NCI-H82 treated with DMSO at 0.1 percent for 48 hours (cell line): Measurements from ENCODE around the gene ZNF536.
"Not testable (repeated sequence)": the region's sequence is repeated elsewhere in the genome, so short reads cannot be mapped to it uniquely, and the experiment has no call there.

Experiments
- DNase-seq: peaks from one replicate; lab custom pipeline; 2025; ENCODE audit not compliant: unreplicated experiment; lab: John Stamatoyannopoulos, UW

ZNF536 gene

DNA sequence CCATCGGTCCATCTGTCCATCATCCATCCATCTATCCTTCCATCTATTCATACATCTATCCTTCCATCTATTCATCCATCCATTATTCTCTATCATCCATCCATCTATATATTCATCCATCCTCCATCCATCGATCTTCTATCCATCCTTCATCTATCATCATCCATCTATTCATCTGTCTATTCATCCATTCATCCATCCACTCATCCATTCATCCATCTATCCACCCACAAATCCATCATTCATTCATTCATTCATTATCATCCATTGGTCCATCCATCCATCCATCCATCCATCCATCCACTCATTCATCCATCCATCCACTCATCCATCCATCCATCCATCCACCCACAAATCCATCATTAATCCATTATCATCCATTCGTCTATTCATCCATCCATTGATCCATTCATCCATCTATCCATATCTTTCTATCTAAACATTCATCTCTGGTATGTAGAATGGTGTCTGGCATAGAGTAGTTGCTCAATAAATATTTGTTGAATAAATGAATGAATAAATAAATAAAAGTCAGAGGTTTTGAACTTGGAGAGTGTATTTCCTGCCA is 36.6 kb downstream of the ZNF536 start:
- no peak for DNase-seq

DNA sequence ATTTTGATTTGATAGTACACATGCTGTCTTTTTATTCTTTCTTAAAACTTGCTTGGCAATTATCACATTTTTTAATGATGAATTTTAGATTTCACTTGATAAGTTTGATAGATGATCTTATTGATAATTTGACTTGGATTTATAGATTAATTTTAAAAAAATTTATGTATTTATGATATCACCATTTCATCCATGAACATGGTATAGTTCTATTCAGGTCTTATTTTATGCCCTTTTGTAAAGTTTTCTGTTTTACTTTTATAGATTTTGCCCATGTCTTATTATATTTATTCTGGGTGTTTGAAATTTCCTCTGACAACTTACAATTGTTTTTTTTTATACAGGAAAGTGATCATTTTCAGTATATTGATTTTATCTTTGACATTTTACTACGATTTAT is 39.5 kb downstream of the ZNF536 start:
- DNase-seq = no peak

DNA sequence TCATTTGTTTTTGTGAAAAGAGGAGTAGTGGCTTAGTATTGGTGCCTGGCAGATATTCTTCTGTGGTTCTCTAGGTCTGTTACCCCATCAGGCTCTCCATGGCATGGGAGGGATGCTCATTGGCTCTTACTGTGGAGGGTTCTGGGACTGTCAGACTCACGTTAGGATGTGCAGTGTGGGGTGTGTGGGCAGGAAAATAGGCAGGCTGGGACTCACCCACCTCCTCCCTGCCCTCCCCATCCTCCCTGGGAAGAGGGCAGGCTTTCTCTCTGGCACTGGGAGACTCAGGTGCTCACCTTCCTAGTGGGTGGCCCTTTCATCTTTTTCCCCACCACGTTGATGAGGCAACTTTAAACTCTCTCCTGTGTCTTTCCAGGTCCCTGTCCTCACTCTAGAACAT is 44.2 kb downstream of the ZNF536 start:
- no peak for DNase-seq

DNA sequence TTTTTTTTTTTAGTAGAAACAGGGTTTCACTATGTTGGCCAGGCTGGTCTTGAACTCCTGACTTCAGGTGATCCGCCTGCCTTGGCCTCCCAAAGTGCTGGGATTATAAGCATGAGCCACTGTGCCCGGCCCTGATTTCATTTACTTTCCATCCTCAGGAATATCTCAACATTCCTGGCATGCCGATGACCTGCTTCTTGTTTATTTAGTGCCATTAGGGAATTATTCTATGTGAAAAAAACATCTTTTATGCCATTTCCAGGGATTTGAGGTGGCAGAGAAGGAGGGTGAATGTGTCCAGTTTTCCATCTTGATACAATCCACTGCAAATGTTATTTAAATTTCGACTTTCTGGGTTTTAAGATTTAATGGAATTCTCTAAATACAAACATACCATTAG is 45.0 kb downstream of the ZNF536 start:
- not testable (repeated sequence) for DNase-seq

DNA sequence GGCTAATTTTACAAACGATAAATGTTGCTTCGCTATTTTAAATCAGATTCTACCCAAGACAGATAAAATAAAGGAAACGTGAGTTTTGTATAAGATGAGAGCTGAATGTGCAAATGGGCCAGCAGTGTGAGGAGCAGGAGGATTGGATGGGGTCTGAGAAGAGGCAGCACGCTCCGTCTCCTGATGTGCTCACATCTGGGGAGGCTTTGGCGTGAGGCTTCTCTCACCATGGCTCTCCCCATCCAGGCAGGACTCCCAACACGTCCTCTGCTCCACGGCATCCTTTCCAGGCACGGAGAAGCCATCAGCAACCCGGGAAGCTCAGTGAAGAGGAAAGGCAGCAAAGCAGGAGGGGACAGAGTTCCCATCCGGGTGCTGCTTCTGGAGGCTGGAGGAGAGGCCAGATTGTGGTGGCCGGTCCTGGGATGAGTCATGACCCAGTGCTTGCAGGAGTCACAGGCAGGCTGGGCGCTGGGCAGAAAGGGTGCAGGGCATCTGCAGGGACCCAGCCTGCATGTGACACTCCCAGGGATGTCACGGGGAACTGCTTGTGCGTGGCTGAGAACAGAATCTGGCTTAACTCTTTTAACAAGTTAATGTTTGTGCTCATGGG is 47.5 kb downstream of the ZNF536 start:
- no peak for DNase-seq

DNA sequence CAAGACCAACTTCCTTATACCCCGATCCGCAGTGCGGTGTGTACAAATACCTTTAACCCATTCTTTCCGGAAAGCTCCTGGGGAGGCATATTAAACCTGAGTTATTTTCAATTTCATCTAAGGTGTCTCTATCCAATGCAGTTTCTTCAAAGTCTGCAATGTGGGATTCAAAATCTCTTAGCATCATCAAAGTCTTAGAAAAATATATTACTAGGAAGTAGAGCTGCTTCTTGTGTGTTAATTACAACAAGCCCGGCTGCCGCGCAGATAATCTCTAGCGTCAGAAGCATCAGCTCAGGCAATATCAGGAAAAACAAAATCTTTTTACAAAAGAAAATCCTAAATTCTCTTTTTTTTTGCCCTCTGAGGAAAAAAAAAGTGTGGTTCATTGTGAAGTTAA is 48.1 kb downstream of the ZNF536 start:
- no peak for DNase-seq

DNA sequence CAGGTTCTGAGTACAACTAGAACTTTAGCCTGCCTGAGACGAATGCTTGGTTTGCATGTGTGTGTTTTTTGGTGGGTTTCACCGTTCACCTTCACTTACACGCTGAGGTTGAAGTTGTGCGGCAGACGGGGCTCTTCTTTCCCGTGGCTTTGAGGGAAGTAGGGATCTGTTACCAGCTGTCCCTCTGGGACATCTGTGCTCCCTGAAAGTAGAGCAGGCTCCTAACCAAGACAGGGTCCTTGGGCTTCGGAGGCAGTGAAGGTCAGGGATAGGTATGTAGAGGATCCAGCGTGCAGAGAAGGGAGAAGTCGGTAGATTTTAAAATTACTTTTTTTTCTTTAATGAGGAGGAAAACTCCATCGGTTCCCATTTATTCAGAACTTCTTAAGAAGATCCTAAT is 48.7 kb downstream of the ZNF536 start:
- no peak for DNase-seq

DNA sequence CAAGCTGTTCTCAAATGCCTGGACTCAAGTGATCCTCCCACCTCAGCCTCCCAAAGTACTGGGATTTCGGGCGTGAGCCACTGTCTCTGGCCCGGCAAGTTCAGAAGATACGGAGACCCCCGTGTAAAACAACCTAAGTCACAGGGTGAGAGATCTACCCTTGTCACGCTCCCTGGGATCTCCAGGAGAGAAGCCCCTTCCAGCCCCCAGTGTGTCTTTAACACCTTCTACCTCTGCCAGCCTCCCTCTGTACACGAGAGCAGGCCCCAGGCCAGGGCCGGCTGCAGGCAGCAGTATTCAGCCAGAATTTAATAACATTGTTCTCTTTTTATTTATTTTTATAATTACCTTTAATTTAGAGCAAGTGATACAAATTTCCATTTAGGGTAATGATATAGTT is 49.4 kb downstream of the ZNF536 start:
- no peak for DNase-seq

DNA sequence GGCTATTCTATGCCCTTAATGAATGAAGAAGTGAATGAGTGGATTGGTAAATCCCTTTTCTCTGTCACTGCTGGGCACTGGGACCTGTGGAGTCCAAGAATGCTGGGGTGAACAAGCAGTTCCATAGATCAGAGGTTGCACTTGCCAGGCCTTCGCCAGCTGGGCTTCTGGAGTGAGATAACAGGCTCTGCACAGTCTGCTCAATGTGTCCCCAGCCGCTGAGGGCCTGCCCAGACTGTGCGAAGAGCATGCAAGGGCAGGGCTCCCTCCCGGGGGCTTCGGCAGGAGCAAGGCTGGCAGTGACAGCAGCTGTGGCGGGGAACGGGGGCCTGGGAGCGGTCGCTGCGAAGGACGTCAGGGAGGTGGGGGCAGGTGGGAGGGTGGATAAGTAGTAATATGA is 51.3 kb downstream of the ZNF536 start:
- no peak for DNase-seq

DNA sequence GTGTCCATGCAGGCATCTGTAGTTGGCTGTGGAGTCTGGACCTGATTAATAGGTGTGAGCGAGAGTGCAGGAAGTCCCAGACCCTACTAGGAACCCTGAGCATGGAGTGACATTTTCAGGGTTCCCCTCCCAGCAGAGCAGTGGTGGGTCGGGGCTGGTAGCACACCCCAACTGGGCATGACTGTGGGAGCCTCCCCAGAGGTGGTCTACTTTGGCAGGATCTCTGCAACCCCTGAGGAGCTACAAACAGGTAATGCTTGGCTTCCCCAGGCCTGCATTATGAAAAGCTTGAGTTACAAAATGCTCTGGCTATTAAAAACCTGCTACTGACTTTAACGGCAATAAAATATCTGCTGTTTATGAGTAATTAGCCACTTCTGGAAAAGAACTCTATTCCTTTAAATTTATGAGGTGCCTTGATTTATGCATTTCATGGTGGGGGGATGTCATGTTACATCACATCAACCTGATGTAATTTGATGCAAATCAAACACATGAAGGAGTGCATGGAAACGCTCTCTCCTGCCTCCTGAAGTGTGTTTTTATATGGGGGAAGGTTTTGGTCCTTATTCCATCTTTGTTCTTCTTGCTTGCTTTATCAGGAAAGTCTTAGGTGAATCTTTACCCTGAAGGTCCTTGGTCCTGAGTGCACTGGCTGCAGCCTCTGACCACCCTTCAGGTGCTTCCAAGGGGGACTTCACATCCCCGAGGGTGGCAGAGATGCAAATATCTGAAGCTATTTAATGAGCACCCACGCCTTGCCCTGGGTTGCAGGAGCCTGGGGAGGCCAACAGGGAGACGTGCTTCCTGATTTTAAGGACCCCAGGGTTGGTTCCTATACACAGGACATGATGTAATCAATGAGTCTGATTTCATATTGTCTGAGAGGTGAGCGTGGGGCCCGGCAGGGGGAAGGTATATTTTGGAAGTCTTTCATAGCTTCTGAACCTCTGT is 54.0 kb downstream of the ZNF536 start:
- DNase-seq = no peak

DNA sequence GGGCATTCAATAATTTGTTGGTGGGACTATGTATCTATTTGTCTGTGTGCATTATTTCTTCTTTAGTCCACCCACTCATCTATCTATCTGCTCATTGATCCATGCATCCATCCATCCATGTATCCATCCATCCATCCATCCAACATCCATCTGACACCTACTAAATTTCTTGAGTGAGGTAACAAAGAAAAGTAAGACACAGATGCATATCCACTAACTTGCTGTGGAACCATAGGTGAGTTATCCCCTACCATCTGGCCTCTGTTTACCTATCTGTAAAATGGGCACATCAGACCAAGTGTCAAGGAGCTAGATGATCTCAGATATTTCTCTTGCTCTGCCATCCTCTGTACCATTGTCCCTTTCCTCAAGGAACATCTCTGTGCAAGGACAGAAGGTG is 54.7 kb downstream of the ZNF536 start:
- no peak for DNase-seq

DNA sequence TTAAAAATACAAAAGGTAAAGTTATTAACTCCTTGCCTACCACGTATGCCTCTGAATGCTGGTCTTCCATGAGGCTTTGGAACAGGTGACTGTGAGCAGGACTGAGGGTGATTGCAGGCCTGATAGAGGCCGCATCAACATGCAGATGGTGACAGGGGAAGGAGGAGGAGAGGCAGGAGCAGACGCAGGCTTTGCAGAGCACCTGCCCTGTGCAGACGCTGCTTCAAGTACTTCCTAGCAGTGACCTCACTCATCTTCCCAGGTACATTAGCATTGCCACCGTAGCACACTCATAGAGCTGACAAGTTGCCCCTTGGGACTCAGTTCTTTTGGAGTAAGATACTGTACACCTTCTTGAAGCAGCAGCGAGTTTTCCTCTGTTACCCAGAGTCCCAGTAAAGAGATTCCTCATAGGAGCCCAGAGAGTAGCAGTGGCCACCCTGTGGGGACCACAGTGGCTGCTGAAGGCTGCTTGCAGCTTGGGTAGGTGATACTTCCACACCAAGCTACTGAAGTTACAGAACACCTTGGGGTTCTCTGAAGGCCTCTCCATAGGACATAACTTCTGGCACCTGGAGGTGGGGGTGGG is 56.0 kb downstream of the ZNF536 start:
- DNase-seq = no peak

DNA sequence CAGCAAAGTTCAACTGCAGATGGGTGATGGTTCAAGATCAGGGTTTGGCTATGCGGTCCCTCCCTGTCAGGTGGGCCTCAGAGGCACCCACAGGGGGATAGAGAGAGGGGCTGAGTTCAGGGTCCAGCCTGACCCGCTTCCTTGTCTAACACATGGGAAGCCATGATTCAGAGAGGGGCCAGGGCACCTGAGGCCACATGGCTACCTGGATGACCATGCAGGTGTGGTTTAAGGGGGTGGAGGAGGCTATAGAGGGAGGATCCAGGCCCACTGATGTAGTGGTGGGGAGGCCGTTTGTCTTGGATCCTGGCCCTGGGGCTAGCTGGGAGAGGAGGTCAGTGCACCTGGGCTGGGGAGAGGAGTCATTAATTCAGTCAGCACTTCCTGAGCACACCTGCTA is 56.7 kb downstream of the ZNF536 start:
- DNase-seq = no peak

DNA sequence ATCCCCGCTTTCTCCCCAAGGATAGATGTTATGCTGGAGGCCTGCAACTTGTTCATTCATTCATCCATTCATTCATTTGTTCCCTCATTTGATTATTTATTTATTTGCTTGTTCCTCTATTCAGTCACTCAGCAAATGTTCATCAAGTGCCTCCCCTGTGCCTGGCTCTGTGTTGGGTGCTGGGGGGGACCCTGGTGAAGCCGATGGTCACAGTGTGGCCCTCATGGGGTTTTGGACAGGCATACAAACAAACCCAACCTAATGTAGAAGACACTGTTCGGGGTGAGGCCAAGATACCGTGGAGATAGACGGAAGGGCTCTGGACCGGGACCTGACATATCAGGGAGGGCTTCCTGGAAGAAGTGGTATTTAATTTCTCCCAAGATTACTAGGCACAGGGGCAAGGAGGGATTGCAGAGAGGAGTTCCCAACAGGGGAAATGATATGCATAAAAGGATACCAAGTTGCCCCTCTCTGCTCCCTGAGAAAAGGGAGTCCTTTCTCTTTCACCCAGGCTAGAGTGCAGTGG is 58.1 kb downstream of the ZNF536 start:
- no peak for DNase-seq

DNA sequence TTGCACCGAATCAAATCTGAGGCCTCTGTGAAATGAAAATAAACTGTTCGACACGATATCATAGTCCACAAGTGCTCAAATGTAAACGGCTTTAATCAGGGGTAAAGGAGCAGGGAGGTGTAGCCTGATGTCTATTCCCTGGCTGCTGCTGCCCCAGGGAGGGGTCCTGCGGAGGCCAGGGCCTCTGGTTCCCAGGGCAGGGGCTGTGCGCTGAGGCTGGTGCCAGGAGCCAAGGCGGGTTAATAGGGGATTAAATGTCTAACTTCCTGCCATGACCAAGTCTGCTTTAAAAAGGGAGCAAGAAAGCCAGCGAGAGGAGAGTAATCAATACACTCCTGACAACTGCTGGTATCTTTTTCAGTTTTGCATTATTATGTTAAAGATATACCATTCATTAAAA is 59.4 kb downstream of the ZNF536 start:
- no peak for DNase-seq

DNA sequence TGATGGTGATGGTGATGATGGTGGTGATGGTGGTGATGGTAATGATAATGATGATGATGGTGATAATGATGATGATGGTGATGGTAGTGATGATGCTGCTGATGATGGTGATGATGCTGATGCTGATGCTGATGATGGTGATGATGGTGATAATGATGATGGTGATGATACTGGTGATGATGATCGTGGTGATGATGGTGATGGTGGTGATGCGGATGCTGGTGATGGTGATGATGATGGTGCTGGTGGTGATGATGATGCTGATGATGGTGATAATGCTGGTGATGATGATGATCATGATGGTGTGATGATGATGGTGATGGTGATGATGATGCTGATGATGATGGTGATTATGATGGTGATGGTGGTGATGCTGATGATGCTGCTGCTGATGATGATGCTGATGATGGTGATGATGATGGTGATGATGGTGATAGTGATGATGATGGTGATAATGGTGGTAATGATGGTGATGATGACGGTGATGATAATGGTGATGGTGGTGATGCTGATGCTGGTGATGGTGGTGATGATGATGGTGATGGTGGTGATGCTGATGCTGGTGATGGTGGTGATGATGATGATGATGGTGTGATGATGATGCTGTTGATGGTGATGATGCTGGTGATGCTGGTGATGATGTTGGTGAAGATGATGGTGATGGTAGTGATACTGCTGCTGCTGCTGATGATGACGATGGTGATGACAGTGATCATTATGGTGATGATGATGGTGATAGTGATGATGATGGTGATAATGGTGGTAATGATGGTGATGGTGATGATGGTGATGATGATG is 62.8 kb downstream of the ZNF536 start:
- DNase-seq = no peak

DNA sequence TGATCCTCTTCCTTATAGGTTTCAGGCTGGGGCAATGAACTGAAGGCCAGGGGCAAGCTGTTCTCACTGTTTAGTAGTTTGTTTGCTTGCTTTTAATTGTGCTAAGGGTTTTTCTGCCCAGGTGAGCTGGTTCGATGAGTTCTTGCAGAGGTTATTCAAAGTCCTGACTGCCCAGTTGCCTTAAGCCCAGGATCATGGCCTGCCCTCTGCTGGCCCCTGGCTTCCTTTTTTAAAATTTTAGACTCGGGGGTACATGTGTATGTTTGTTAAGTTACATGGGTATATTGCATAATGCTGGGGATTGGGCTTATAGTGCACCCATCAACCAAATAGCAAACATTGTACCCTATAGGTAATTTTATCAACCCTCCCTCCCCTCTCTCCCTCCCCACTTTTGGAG is 65.7 kb downstream of the ZNF536 start:
- DNase-seq = no peak

DNA sequence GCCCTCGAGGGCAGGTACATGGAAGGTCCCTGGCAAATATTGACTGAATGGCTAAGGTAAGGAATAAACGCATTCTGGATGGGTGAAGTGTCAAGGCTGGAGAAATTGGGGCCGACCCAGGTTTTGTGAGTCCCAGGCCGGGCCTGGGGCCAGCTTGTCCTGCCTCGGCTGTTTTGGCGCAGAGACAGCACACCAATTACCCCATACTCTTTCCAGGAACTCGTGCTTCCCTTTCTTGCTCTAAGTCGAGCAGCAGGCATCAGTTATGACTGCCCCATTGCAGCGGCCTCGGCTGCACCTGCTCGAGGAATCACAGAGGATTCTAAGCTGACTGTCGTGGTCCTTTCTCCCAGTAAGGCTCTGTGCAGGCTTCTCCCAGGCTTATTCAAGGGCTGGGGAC is 67.1 kb downstream of the ZNF536 start:
- DNase-seq = no peak

DNA sequence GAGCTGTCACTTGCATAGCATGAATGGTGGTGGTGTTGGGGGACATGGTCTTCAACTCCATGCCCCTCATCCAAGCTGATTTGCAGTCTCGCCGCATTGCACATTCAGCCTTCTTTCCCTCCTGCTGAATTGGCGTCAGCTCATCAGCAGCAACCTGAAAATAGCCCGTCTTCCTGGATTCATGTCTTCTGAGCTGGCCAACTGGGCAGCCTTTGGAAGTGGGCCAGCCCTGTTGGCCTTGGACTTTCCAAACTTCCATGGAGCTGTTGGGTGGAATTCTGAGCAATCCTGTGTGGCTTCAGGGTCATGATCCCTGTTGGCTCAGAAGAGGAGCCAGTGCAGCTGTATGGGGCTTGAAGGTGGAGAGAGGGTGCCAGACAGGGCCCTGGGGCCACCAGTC is 68.8 kb downstream of the ZNF536 start:
- DNase-seq = no peak

DNA sequence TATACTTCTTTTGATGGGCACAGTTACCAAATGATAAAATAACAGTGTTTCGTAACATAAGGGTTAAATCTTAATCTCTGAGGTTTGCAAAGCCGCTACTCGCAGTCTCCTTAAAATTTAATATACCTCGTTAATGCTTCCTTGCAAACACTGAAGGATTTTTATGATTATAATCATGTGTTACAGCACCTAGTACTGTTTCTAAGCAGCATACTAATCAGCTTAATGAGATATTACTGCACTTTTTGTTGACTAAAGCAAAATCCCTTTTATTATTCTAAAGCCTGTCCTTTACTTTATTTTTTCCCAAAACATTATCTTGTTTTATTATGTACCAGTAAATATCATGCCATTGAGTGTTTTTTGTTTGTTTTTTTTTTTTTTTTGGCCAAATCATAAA is 70.5 kb downstream of the ZNF536 start:
- DNase-seq = no peak
